Type B pancreatic cell (in vitro differentiated cells): ENCODE data around the gene NCAM1. TPM values are rescaled to one million over a fixed set of nuclear protein-coding genes. Genes with fewer than 3 reads are reported as not detected.
A peak's percentile ranks its signal among the peaks of the same experiment; 100 is the strongest.

ENCODE experiments used
- DNase-seq: peaks from one replicate; pipeline ENCODE4 v3.0.0; 2021; ENCODE audit warnings: mixed read lengths; ENCODE audit not compliant: unreplicated experiment; ENCODE audit errors: extremely low spot score
- H3K27ac Mint-ChIP-seq: 2 replicates; pipeline ENCODE4 v1.8.0; 2021; ENCODE audit warnings: mild to moderate bottlenecking, mixed read lengths
- H3K27me3 Mint-ChIP-seq: 2 replicates; pipeline ENCODE4 v1.8.0; 2021; ENCODE audit warnings: mixed read lengths
- H3K36me3 Mint-ChIP-seq: 2 replicates; pipeline ENCODE4 v1.8.0; 2021; ENCODE audit warnings: mixed read lengths
- H3K4me1 Mint-ChIP-seq: one replicate; pipeline ENCODE4 v1.8.0; 2021; ENCODE audit warnings: mixed read lengths; ENCODE audit not compliant: unreplicated experiment
- H3K4me3 Mint-ChIP-seq: 2 replicates; pipeline ENCODE4 v1.8.0; 2021; ENCODE audit warnings: mild to moderate bottlenecking, mixed read lengths
- H3K9me3 Mint-ChIP-seq: 2 replicates; pipeline ENCODE4 v1.8.0; 2021; ENCODE audit warnings: mixed read lengths
- CTCF ChIP-seq: fragments of 200-600 bp; sonication (generic); conservative IDR thresholded peaks from 2 replicates; pipeline ENCODE4 v1.5.0; 2021; ENCODE audit warnings: antibody characterized with exemption, mild to moderate bottlenecking
- total RNA-seq: library from RNA; stranded (reverse); gene quantifications from 2 replicates; pipeline ENCODE4 v1.2.1, GENCODE V29; 2021; ENCODE audit warnings: low replicate concordance

Gene NCAM1
- total RNA-seq, 1 donor from 2014 or later = 106 TPM

DNA sequence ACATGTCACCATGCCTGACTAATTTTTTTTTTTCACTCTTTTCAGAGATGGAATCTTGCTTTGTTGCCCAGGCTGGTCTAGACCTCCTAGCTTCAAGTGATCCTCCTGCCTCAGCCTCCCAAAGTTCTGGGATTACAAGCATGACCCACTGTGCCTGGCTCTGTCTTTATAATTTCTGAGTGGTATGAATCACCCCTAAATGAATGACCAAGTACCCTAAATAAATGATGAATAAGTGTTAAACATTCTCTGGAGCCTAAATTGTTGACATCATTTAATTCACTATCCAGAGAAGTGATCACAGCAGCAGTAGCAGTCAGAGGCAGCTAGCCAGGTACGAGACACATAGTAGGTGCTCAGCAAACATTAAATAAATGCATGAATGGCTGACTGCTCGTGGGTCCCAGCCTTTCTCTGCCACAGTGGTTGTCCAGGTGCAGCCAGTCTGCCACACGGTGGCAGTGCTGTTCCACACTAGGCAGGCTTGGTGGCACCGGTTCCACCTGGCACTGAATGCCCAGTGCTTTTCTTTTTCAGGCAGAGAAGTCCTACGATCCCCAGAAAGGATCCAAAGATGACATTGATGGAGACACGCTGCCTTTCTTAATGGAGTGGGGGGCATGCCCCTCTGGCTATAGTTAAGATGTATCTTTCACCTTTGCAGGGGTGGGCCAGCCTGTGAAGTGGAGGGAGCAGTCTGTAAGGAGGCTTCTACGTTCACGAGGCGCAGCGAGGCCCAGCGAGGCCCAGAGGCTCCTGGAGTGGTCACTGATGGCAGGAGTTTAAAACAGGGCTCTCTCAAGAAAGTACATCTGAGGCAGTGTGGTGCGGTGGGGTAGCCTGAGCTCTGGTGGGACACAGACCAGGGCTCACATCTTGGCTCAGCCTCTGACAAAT is 344.5 kb downstream of the NCAM1 start:
- no peak overlapping the region for H3K4me3 Mint-ChIP-seq
- H3K27me3 Mint-ChIP-seq = peaks cover 22% of the 10 kb centered on the region
- no peaks in the 10 kb centered on the region for H3K36me3 Mint-ChIP-seq

DNA sequence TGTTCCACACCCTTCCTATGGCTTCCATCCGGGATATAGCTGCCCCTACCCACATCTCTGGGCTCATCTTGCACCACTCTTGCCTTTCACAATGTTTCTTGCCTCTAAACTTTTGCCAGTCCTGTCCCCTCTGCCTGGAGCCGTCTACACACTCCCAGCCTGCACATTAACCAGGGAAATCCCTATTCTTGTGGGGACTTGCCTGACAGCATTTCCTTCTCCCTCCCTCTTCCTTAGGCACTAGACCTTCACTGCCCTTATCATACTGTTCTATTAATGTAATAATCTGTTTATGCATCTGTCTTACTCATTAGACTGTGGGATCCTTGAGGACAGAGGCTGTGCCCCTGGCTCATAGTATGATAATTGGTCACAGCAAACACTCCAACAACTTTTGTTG is 347.4 kb downstream of the NCAM1 start:
- Mint-ChIP-seq H3K36me3 (no peaks in the 10 kb centered on the region), H3K27me3 (peaks cover 18% of the 10 kb centered on the region), H3K4me1 (peaks cover 6% of the 10 kb centered on the region), H3K4me3 (no peak overlapping the region), H3K9me3 (no peaks in the 10 kb centered on the region), H3K27ac (no peak overlapping the region)
- no peak for DNase-seq
- TF ChIP-seq CTCF = no peak

More for the DNA sequence above, 344.5 kb downstream of the NCAM1 start:
- TF ChIP-seq CTCF = peak; percentile 94
- H3K4me1 Mint-ChIP-seq = no peaks in the 10 kb centered on the region
- DNase-seq = no peak
- no peak overlapping the region for H3K27ac Mint-ChIP-seq
- H3K9me3 Mint-ChIP-seq = peaks cover 3% of the 10 kb centered on the region

DNA sequence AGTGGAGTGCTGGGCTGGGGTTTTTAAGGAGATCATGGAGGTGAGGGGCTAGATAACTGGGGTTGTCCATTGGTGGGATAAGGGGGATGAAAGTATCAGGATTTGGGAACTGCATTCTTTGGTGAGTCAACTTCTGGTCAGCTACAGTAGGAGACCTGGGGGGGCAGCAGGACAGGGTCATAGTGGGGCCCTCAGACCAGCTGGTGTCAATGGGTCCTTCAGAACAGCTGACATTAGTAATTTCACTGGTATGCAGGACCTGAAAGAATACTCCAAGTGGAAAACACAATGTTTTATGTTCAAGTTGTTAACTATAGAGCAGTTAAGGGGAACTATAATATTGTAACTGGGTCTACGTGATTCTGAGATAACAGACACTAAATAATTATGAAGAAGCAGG is 350.3 kb downstream of the NCAM1 start:
- DNase-seq = no peak
- Mint-ChIP-seq H3K27ac (no peak overlapping the region), H3K36me3 (peaks cover 3% of the 10 kb centered on the region), H3K4me1 (peaks cover 21% of the 10 kb centered on the region), H3K4me3 (no peak overlapping the region), H3K27me3 (peaks cover 15% of the 10 kb centered on the region), H3K9me3 (no peaks in the 10 kb centered on the region)
- TF ChIP-seq CTCF = no peak

DNA sequence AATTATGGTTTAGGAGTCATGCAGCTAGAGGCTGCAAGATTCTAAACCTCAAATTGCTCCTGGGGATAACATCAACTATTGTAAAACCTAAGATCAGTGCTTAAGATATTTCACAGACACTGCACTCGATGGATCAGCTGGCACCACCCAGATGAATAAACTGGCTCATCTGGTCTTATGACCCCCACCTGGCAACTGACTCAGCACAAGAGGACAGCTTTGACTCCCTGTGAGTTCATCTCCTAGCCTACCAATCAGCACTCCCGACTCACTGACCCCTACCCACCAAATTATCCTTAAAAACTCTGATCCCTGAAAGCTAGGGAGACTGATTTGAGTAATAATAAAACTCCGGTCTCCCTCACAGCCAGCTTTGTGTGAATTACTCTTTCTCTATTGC is 352.4 kb downstream of the NCAM1 start:
- peaks cover 1% of the 10 kb centered on the region for H3K27me3 Mint-ChIP-seq

GRCh38 chr11:113314065-113314388 is 352.8 kb downstream of the NCAM1 start:
- Mint-ChIP-seq H3K4me1 (peaks cover 27% of the 10 kb centered on the region), H3K27ac (peak overlapping the region; percentile 32), H3K9me3 (peaks cover 10% of the 10 kb centered on the region), H3K27me3 (no peaks in the 10 kb centered on the region), H3K36me3 (peaks cover 22% of the 10 kb centered on the region), H3K4me3 (peak overlapping the region; percentile 89)
- no peak for TF ChIP-seq CTCF
- no peak for DNase-seq

More for the DNA sequence above, 352.4 kb downstream of the NCAM1 start:
- Mint-ChIP-seq H3K27ac (peak overlapping the region; percentile 32), H3K36me3 (peaks cover 18% of the 10 kb centered on the region), H3K4me1 (peaks cover 27% of the 10 kb centered on the region), H3K9me3 (peaks cover 9% of the 10 kb centered on the region), H3K4me3 (peak overlapping the region; percentile 89)
- no peak for TF ChIP-seq CTCF
- no peak for DNase-seq
